Naive thymus-derived CD4-positive, alpha-beta T cell (primary cell): Measurements from ENCODE around the gene TMEM14C. TPM values are rescaled to one million over a fixed set of nuclear protein-coding genes. Genes with fewer than 3 reads are reported as not detected.
A peak's percentile ranks its signal among the peaks of the same experiment; 100 is the strongest.

ENCODE experiments used
- ATAC-seq: fragments of 150-1000 bp; cut with Tn5 transposase; 2 replicates; pipeline ENCODE4 v1.10.0; 2021; ENCODE audit warnings: mild to moderate bottlenecking, moderate library complexity
- CTCF ChIA-PET: fragments of 350-600 bp; sonication (Branson Sonifier 250); formaldehyde crosslinking; loops from one replicate; lab custom pipeline; 2021; ENCODE audit warnings: antibody characterized with exemption; lab: Charles Lee
- POLR2A ChIA-PET: fragments of 350-600 bp; sonication (Branson Sonifier 250); formaldehyde crosslinking; loops from one replicate; lab custom pipeline; 2021; ENCODE audit warnings: antibody characterized with exemption, inconsistent platforms; lab: Charles Lee
- DNase-seq, 9 donors: peaks; one replicate each; pipeline versions ENCODE4 v3.0.0 to v3.0.0-alpha.2; 2020 to 2022; ENCODE audit warnings: mixed read lengths in 1 of 9
- H3K27ac ChIP-seq: one replicate; pipeline ENCODE4 v1.7.0; 2013; ENCODE audit warnings: mild to moderate bottlenecking, low read depth, low read length, moderate library complexity
- H3K27me3 ChIP-seq, 2 donors: one replicate each; pipeline ENCODE4 v1.7.0; 2013; ENCODE audit warnings: low read length in 2 of 2, mild to moderate bottlenecking in 2 of 2, moderate library complexity in 2 of 2; ENCODE audit not compliant: control insufficient read depth in 2 of 2, insufficient read depth in 2 of 2
- H3K36me3 ChIP-seq, 3 experiments: 1 replicate in 2 of 3; 2 replicates in 1 of 3; pipeline ENCODE4 v1.7.0; 2013; ENCODE audit warnings: low read length in 3 of 3, mild to moderate bottlenecking in 3 of 3, moderate library complexity in 1 of 3; ENCODE audit not compliant: insufficient read depth in 3 of 3, control insufficient read depth in 2 of 3
- H3K4me1 ChIP-seq, 2 donors: one replicate each; pipeline ENCODE4 v1.7.0; 2013; ENCODE audit warnings: low read length in 2 of 2, mild to moderate bottlenecking in 2 of 2, moderate library complexity in 1 of 2; ENCODE audit not compliant: control insufficient read depth in 2 of 2, insufficient read depth in 2 of 2
- H3K4me3 ChIP-seq: 2 replicates; pipeline ENCODE4 v1.7.0; 2013; ENCODE audit warnings: mild to moderate bottlenecking, low read length
- H3K9me3 ChIP-seq, 3 experiments: 1 replicate in 2 of 3; 2 replicates in 1 of 3; pipeline ENCODE4 v1.7.0; 2013; ENCODE audit warnings: low read length in 3 of 3; ENCODE audit not compliant: control insufficient read depth in 2 of 3
- H3K27ac Mint-ChIP-seq, 9 donors: one replicate each; pipeline ENCODE4 v1.8.0; 2020 to 2022; ENCODE audit warnings: mixed read lengths in 9 of 9, mild to moderate bottlenecking in 8 of 9, moderate library complexity in 5 of 9, inconsistent platforms in 2 of 9
- H3K27me3 Mint-ChIP-seq, 5 donors: one replicate each; pipeline ENCODE4 v1.8.0; 2021 to 2022; ENCODE audit warnings: mixed read lengths in 5 of 5, mild to moderate bottlenecking in 1 of 5
- H3K36me3 Mint-ChIP-seq, 5 donors: one replicate each; pipeline ENCODE4 v1.8.0; 2020 to 2022; ENCODE audit warnings: mixed read lengths in 5 of 5, mild to moderate bottlenecking in 3 of 5, inconsistent platforms in 1 of 5
- H3K4me1 Mint-ChIP-seq, 7 donors: one replicate each; pipeline ENCODE4 v1.8.0; 2020 to 2022; ENCODE audit warnings: mixed read lengths in 7 of 7, mild to moderate bottlenecking in 3 of 7, inconsistent platforms in 1 of 7
- H3K4me3 Mint-ChIP-seq, 10 donors: one replicate each; pipeline ENCODE4 v1.8.0; 2020 to 2022; ENCODE audit warnings: mild to moderate bottlenecking in 10 of 10, mixed read lengths in 10 of 10, moderate library complexity in 6 of 10, inconsistent platforms in 2 of 10
- H3K9me3 Mint-ChIP-seq, 11 donors: one replicate each; pipeline ENCODE4 v1.8.0; 2020 to 2022; ENCODE audit warnings: mixed read lengths in 11 of 11, mild to moderate bottlenecking in 4 of 11, inconsistent platforms in 1 of 11, moderate library complexity in 1 of 11
- intact Hi-C, 2 donors: fragments of 100-400 bp; cut with micrococcal nuclease; formaldehyde crosslinking; loops; one replicate each; pipeline ENCODE4 v1.15.1; 2023
- polyA plus RNA-seq, 2 donors: library from polyadenylated mRNA; unstranded; fragments of 300-500 nt; fragmentation: Illumina TruSeq; gene quantifications; one replicate each; pipeline ENCODE4 v1.2.3, GENCODE V29; 2021
- total RNA-seq, 6 experiments: library from RNA in 5 of 6; stranded (reverse) in 5 of 6; gene quantifications; 1 replicate in 5 of 6; 2 replicates in 1 of 6; pipeline ENCODE4 v1.2.3 and lab custom pipeline; 2021 to 2026

The TMEM14C gene
- total and polyA plus RNA-seq, 7 experiments from 2014 or later, result 20.2 to 172 (median 40.4) TPM

- H3K9me3 Mint-ChIP-seq, result peaks cover 0 to 8% (median 0%) of the 10 kb centered on the region in 11 donors
- intact Hi-C loops, result loop anchor here (1.0 to 10.0 kb wide), 9 partner anchors 24 to 371 kb away; partner anchors contain the start of genes TMEM14B (in 2 of the 2), C6orf52 (in 1 of the 2), MAK (in 1 of the 2) and PAK1IP1 (in 1 of the 2)
- POLR2A ChIA-PET, result interaction anchor here (0.8 to 6.4 kb wide), 4 partner anchors 10 to 29 kb away, joined by 4 to 72 read pairs (median 6); partner anchors contain the start of genes C6orf52, PAK1IP1 and TMEM14B
These were observed 654 bp downstream of the TMEM14C start for GRCh38 chr6:10723567-10723881.

GRCh38 chr6:10725044-10725443 lies 2.2 kb downstream of the TMEM14C start:
- ChIA-PET POLR2A (interaction anchor here (1.6 kb wide), 1 partner anchor 30 kb away, joined by 9 read pairs; the partner anchor contains the start of genes C6orf52 and PAK1IP1), CTCF (no interaction called here)
- peak overlapping the region in 6 of 10 donors; percentile 7 to 96 (median 42) for H3K4me3 Mint-ChIP-seq
- Histone ChIP-seq H3K27me3 (no peaks in the 10 kb centered on the region), H3K4me3 (no peak overlapping the region), H3K4me1 (peaks cover 9 to 14% of the 10 kb centered on the region in 2 donors), H3K27ac (no peak overlapping the region), H3K36me3 (peaks cover 0 to 25% (median under 1%) of the 10 kb centered on the region in 3 experiments), H3K9me3 (no peaks in the 10 kb centered on the region)
- ATAC-seq (no peak), DNase-seq (no peak)
- H3K9me3 Mint-ChIP-seq, result no peaks in the 10 kb centered on the region
- H3K4me1 Mint-ChIP-seq, result peaks cover 30 to 55% (median 51%) of the 10 kb centered on the region in 7 donors
- no peaks in the 10 kb centered on the region for H3K27me3 Mint-ChIP-seq
- peaks cover 8 to 14% (median 13%) of the 10 kb centered on the region in 5 donors for H3K36me3 Mint-ChIP-seq
- H3K27ac Mint-ChIP-seq, result peak overlapping the region in 5 of 9 donors; percentile 13 to 74 (median 68)
- intact Hi-C loops, result loop anchor here in 1 of 2 donors (10.0 kb wide), 1 partner anchor 320 kb away; no protein-coding TSS in a partner anchor

More at GRCh38 chr6:10723567-10723881, 654 bp downstream of the TMEM14C start:
- peak overlapping the region; percentile 76 for H3K27ac ChIP-seq
- H3K4me3 ChIP-seq, result peak overlapping the region; percentile 82
- CTCF ChIA-PET, result no interaction called here
- Mint-ChIP-seq H3K4me1 (peaks cover 30 to 63% (median 57%) of the 10 kb centered on the region in 7 donors), H3K36me3 (peaks cover 8 to 24% (median 12%) of the 10 kb centered on the region in 5 donors), H3K4me3 (peak overlapping the region; percentile 91 to 98 (median 96)), H3K27me3 (no peaks in the 10 kb centered on the region), H3K27ac (peak overlapping the region; percentile 89 to 97 (median 94))
- H3K36me3 ChIP-seq, result peaks cover 0 to 16% (median 0%) of the 10 kb centered on the region in 3 experiments
- ATAC-seq, result no peak
- H3K9me3 ChIP-seq, result peaks cover 0 to under 1% (median 0%) of the 10 kb centered on the region in 3 experiments
- H3K27me3 ChIP-seq, result no peaks in the 10 kb centered on the region
- peaks cover 14 to 15% of the 10 kb centered on the region in 2 donors for H3K4me1 ChIP-seq
- DNase-seq, result no peak

GRCh38 chr6:10725716-10726115 lies 2.8 kb downstream of the TMEM14C start:
- Mint-ChIP-seq H3K36me3 (peaks cover 8 to 20% (median 18%) of the 10 kb centered on the region in 5 donors), H3K9me3 (no peaks in the 10 kb centered on the region), H3K27me3 (no peaks in the 10 kb centered on the region), H3K27ac (peak overlapping the region in 4 of 9 donors; percentile 13 to 71 (median 42)), H3K4me3 (peak overlapping the region in 5 of 10 donors; percentile 7 to 54 (median 14)), H3K4me1 (peaks cover 30 to 55% (median 51%) of the 10 kb centered on the region in 7 donors)
- ATAC-seq, result no peak
- Histone ChIP-seq H3K36me3 (peaks cover 0 to 30% (median 5%) of the 10 kb centered on the region in 3 experiments), H3K4me1 (peaks cover 9 to 14% of the 10 kb centered on the region in 2 donors), H3K4me3 (no peak overlapping the region), H3K27me3 (no peaks in the 10 kb centered on the region), H3K9me3 (no peaks in the 10 kb centered on the region), H3K27ac (no peak overlapping the region)
- no peak for DNase-seq
- intact Hi-C loops, result loop anchor here in 1 of 2 donors (10.0 kb wide), 1 partner anchor 321 kb away; no protein-coding TSS in a partner anchor
- CTCF ChIA-PET, result no interaction called here
- POLR2A ChIA-PET, result interaction anchor here (0.6 kb wide), 1 partner anchor 23 kb away, joined by 3 read pairs; no protein-coding TSS in a partner anchor

GRCh38 chr6:10730254-10730653 lies 7.4 kb downstream of the TMEM14C start:
- POLR2A ChIA-PET, result no interaction called here
- peaks cover 0 to 35% (median 5%) of the 10 kb centered on the region in 3 experiments for H3K36me3 ChIP-seq
- Mint-ChIP-seq H3K27me3 (no peaks in the 10 kb centered on the region), H3K4me1 (peaks cover 9 to 20% (median 15%) of the 10 kb centered on the region in 7 donors), H3K4me3 (no peak overlapping the region), H3K36me3 (peaks cover 13 to 36% (median 24%) of the 10 kb centered on the region in 5 donors), H3K9me3 (no peaks in the 10 kb centered on the region), H3K27ac (peak overlapping the region in 2 of 9 donors; percentile 11 to 49)
- CTCF ChIA-PET, result no interaction called here
- H3K4me1 ChIP-seq, result peaks cover 0 to 11% of the 10 kb centered on the region in 2 donors
- H3K27me3 ChIP-seq, result no peaks in the 10 kb centered on the region
- ATAC-seq (no peak), DNase-seq (no peak)
- no peak overlapping the region for H3K4me3 ChIP-seq
- H3K27ac ChIP-seq, result no peak overlapping the region
- intact Hi-C loops, result no loop called here
- no peaks in the 10 kb centered on the region for H3K9me3 ChIP-seq

GRCh38 chr6:10733151-10733715 lies 10.4 kb downstream of the TMEM14C start:
- Mint-ChIP-seq H3K4me3 (no peak overlapping the region), H3K27ac (no peak overlapping the region), H3K27me3 (no peaks in the 10 kb centered on the region), H3K36me3 (peaks cover 8 to 25% (median 11%) of the 10 kb centered on the region in 5 donors), H3K4me1 (peaks cover 0 to 4% (median under 1%) of the 10 kb centered on the region in 7 donors), H3K9me3 (no peaks in the 10 kb centered on the region)
- POLR2A ChIA-PET, result interaction anchor here (0.6 to 1.1 kb wide), 3 partner anchors 9 to 223 kb away, joined by 3 to 5 read pairs (median 4); no protein-coding TSS in a partner anchor
- intact Hi-C loops, result no loop called here
- Histone ChIP-seq H3K9me3 (no peaks in the 10 kb centered on the region), H3K36me3 (peaks cover 0 to 22% (median 5%) of the 10 kb centered on the region in 3 experiments), H3K4me3 (no peak overlapping the region), H3K27ac (no peak overlapping the region), H3K4me1 (peaks cover 0 to 6% of the 10 kb centered on the region in 2 donors), H3K27me3 (no peaks in the 10 kb centered on the region)
- CTCF ChIA-PET, result no interaction called here
- ATAC-seq, result peak; percentile 61
- no peak for DNase-seq

GRCh38 chr6:10733863-10734262 lies 11.0 kb downstream of the TMEM14C start:
- Mint-ChIP-seq H3K27me3 (no peaks in the 10 kb centered on the region), H3K36me3 (peaks cover 5 to 23% (median 10%) of the 10 kb centered on the region in 5 donors), H3K27ac (no peak overlapping the region), H3K9me3 (no peaks in the 10 kb centered on the region), H3K4me3 (no peak overlapping the region), H3K4me1 (peaks cover 0 to 4% (median 0%) of the 10 kb centered on the region in 7 donors)
- no peaks in the 10 kb centered on the region for H3K9me3 ChIP-seq
- peaks cover 0 to 16% (median 5%) of the 10 kb centered on the region in 3 experiments for H3K36me3 ChIP-seq
- intact Hi-C loops, result no loop called here
- no peak overlapping the region for H3K4me3 ChIP-seq
- ChIA-PET POLR2A (interaction anchor here (1.1 kb wide), 1 partner anchor 12 kb away, joined by 5 read pairs; no protein-coding TSS in a partner anchor), CTCF (interaction anchor here (0.6 kb wide), 1 partner anchor 33 kb away, joined by 3 read pairs; no protein-coding TSS in a partner anchor)
- DNase-seq (no peak), ATAC-seq (no peak)
- peaks cover 0 to 6% of the 10 kb centered on the region in 2 donors for H3K4me1 ChIP-seq
- no peak overlapping the region for H3K27ac ChIP-seq
- H3K27me3 ChIP-seq, result no peaks in the 10 kb centered on the region
